Lower leg skin (tissue), 3 donors: ENCODE data around the gene DMD.

Experiments used
- CTCF ChIP-seq, 3 donors: fragments of 450-650 bp; IDR thresholded peaks; one replicate each; pipeline ENCODE4 v1.5.1; 2016; ENCODE audit warnings: antibody characterized with exemption in 3 of 3, mild to moderate bottlenecking in 3 of 3, moderate library complexity in 2 of 3
- POLR2A ChIP-seq, 2 donors: fragments of 450-650 bp; IDR thresholded peaks; one replicate each; pipeline ENCODE4 v1.6.1; 2016 to 2017; ENCODE audit warnings: antibody characterized with exemption in 2 of 2, mild to moderate bottlenecking in 1 of 2, moderate library complexity in 1 of 2

GRCh38 chrX:32576885-32577284 is 634.5 kb downstream of the DMD start:
- TF ChIP-seq POLR2A (IDR thresholded peaks at IDR 0.05) (no peak), CTCF (IDR thresholded peaks at IDR 0.05) (no peak)
